AG04450 (cell line): ENCODE data around the gene SLC39A10. TPM values are rescaled to one million over a fixed set of nuclear protein-coding genes. Genes with fewer than 3 reads are reported as not detected.

ENCODE experiments used
- CTCF ChIA-PET: fragments of 300-600, 350-600 bp; formaldehyde crosslinking; extraction: SDS; loops from one replicate; lab custom pipeline; 2022; ENCODE audit warnings: antibody characterized with exemption, inconsistent platforms; lab: Charles Lee
- POLR2A ChIA-PET: fragments of 350-600 bp; formaldehyde crosslinking; extraction: SDS; loops from one replicate; lab custom pipeline; 2021; ENCODE audit warnings: antibody characterized with exemption, inconsistent platforms; lab: Yijun Ruan, JAX
- DNase-seq: peaks from one replicate; pipeline ENCODE4 v3.0.0-alpha.2; 2011; ENCODE audit warnings: low read depth, low spot score
- H3K27ac ChIP-seq: one replicate; pipeline ENCODE4 v1.5.1; 2012; ENCODE audit warnings: low read depth, low read length, control low read depth
- H3K27me3 ChIP-seq: one replicate; pipeline ENCODE4 v1.6.0; 2012; ENCODE audit warnings: low read length; ENCODE audit not compliant: control insufficient read depth, insufficient read depth
- H3K4me3 ChIP-seq: 2 replicates; pipeline ENCODE4 v1.5.1; 2011; ENCODE audit warnings: mild to moderate bottlenecking, low read depth, low read length, control low read depth
- H3K9me3 ChIP-seq: 2 replicates; pipeline ENCODE4 v1.5.1; 2012; ENCODE audit warnings: low read length; ENCODE audit not compliant: control insufficient read depth, insufficient read depth
- CTCF ChIP-seq: IDR thresholded peaks from 2 replicates; pipeline ENCODE4 v1.5.1; 2011; ENCODE audit warnings: low read depth, low read length, control low read depth, inconsistent platforms
- polyA plus RNA-seq: library from polyadenylated mRNA; depleted of rRNA; stranded (reverse); fragments of >200 nt; gene quantifications from 2 replicates; pipeline ENCODE4 v1.2.3, GENCODE V29; 2011

Gene SLC39A10
- polyA plus RNA-seq, 1 experiment = 38.5 TPM

GRCh38 chr2:195756218-195756942 is 99.4 kb downstream of the SLC39A10 start:
- ChIA-PET POLR2A (no interaction called here), CTCF (interaction anchor here (1.1 kb wide), 1 partner anchor 26 kb away, joined by 3 read pairs; no protein-coding TSS in a partner anchor)
- H3K9me3 ChIP-seq = no peaks in the 10 kb centered on the region; the same call in 1 of the 2 replicates
- no peak for DNase-seq
- no peak for TF ChIP-seq CTCF
- H3K27me3 ChIP-seq = no peaks in the 10 kb centered on the region
- no peak overlapping the region for H3K4me3 ChIP-seq
- no peak overlapping the region for H3K27ac ChIP-seq

- no peaks in the 10 kb centered on the region for H3K27me3 ChIP-seq
- no peak for TF ChIP-seq CTCF
- DNase-seq = no peak
- H3K27ac ChIP-seq = no peak overlapping the region
- no peak overlapping the region for H3K4me3 ChIP-seq
- H3K9me3 ChIP-seq = no peaks in the 10 kb centered on the region; the same call in 1 of the 2 replicates
- ChIA-PET POLR2A (no interaction called here), CTCF (no interaction called here)
Observed at GRCh38 chr2:195758846-195759245, 101.8 kb downstream of the SLC39A10 start.

- CTCF ChIA-PET = no interaction called here
- Histone ChIP-seq H3K27ac (no peak overlapping the region), H3K27me3 (no peaks in the 10 kb centered on the region), H3K9me3 (no peaks in the 10 kb centered on the region; the same call in 1 of the 2 replicates), H3K4me3 (no peak overlapping the region)
- POLR2A ChIA-PET = no interaction called here
- no peak for DNase-seq
- no peak for TF ChIP-seq CTCF
Observed at GRCh38 chr2:195759877-195760276, 102.9 kb downstream of the SLC39A10 start.

- Histone ChIP-seq H3K27ac (no peak overlapping the region), H3K27me3 (no peaks in the 10 kb centered on the region), H3K4me3 (no peak overlapping the region), H3K9me3 (peaks cover 2% of the 10 kb centered on the region; the same call in 1 of the 2 replicates)
- POLR2A ChIA-PET = no interaction called here
- TF ChIP-seq CTCF = no peak
- DNase-seq = no peak
- CTCF ChIA-PET = no interaction called here
Observed at GRCh38 chr2:195763866-195764265, 106.8 kb downstream of the SLC39A10 start.

GRCh38 chr2:195766691-195767090 is 109.7 kb downstream of the SLC39A10 start:
- no peak for TF ChIP-seq CTCF
- DNase-seq = no peak
- H3K4me3 ChIP-seq = no peak overlapping the region
- POLR2A ChIA-PET = no interaction called here
- CTCF ChIA-PET = interaction anchor here (0.9 kb wide), 1 partner anchor 302 kb away, joined by 3 read pairs; the partner anchor contains the start of gene DNAH7
- H3K27me3 ChIP-seq = no peaks in the 10 kb centered on the region
- H3K9me3 ChIP-seq = 0 out of 2 replicates have a peak, but pooled peaks cover 4% of the 10 kb centered on the region
- no peak overlapping the region for H3K27ac ChIP-seq
